Naive B cell (primary cell): ENCODE results near the gene ASCL4. TPM values are rescaled to one million over a fixed set of nuclear protein-coding genes. Genes with fewer than 3 reads are reported as not detected.

Experiments used
- ATAC-seq, 2 donors: fragments of 150-1000 bp; cut with Tn5 transposase; 2 replicates each; pipeline ENCODE4 v1.10.0; 2021; ENCODE audit warnings: low read depth in 2 of 2, mild to moderate bottlenecking in 2 of 2, moderate library complexity in 2 of 2
- DNase-seq: peaks from one replicate; pipeline ENCODE4 v3.0.0; 2022
- H3K27ac Mint-ChIP-seq, 6 donors: one replicate each; pipeline ENCODE4 v1.8.0; 2020 to 2022; ENCODE audit warnings: mild to moderate bottlenecking in 6 of 6, mixed read lengths in 6 of 6, moderate library complexity in 5 of 6, inconsistent platforms in 2 of 6
- H3K27me3 Mint-ChIP-seq, 3 donors: one replicate each; pipeline ENCODE4 v1.8.0; 2021 to 2022; ENCODE audit warnings: mixed read lengths in 3 of 3, mild to moderate bottlenecking in 1 of 3
- H3K36me3 Mint-ChIP-seq, 2 donors: one replicate each; pipeline ENCODE4 v1.8.0; 2020 to 2022; ENCODE audit warnings: mixed read lengths in 2 of 2, inconsistent platforms in 1 of 2, mild to moderate bottlenecking in 1 of 2
- H3K4me1 Mint-ChIP-seq, 3 donors: one replicate each; pipeline ENCODE4 v1.8.0; 2020 to 2022; ENCODE audit warnings: mixed read lengths in 3 of 3, inconsistent platforms in 1 of 3, mild to moderate bottlenecking in 1 of 3, moderate library complexity in 1 of 3
- H3K4me3 Mint-ChIP-seq, 8 donors: one replicate each; pipeline ENCODE4 v1.8.0; 2020 to 2022; ENCODE audit warnings: mild to moderate bottlenecking in 8 of 8, mixed read lengths in 8 of 8, moderate library complexity in 8 of 8, inconsistent platforms in 2 of 8
- H3K9me3 Mint-ChIP-seq, 7 donors: one replicate each; pipeline ENCODE4 v1.8.0; 2020 to 2022; ENCODE audit warnings: mixed read lengths in 7 of 7, mild to moderate bottlenecking in 5 of 7, inconsistent platforms in 2 of 7, moderate library complexity in 1 of 7
- polyA plus RNA-seq, 6 donors: library from polyadenylated mRNA; unstranded; fragments of 300-500 nt; fragmentation: Illumina TruSeq; gene quantifications; one replicate each; pipeline ENCODE4 v1.2.3, GENCODE V29; 2021; ENCODE audit warnings: low read depth in 6 of 6

Gene ASCL4
- polyA plus RNA-seq, 6 donors from 2014 or later = not detected

DNA sequence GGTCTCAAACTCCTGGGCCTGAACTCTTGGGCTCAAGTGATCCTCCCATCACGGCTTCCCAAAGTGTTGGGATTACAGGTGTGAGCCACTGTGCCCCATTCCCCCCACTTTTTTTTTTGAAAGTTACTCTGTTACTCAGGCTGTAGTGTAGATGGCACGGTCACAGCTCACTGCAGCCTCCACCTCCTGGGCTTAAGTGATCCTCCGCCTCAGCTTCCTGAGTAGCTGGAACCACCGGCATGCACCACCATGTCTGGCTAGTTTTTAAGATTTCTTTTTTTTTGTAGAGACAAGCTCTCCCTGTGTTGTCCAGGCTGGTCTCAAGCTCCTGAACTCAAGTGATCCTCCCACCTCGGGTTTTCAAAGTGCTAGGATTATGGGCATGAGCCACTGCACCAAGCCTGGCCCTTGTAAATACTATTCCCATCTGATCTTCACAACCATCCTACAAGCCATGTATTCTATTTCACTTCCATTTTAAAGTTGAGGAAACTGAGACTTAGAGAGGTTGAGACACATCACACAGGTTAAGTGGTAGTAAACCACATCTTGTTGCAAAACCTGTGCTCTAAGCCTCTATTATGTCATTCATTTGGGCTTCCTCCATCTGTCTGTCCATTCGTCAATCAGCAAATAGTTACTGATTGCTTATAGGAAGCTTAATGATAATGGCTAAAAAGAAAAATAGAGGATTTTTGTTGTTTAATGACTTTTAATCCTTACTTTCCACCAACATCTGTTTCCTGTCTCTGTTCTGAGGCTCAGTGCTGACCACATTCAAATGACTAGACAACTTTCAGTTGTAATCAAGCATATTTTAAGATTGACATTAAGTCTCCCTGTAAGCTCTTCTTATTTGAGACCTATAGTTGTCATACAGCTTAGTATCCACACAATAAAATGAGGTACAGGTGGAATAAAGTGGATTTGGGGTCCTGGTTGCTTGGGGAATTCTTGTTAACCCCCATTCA, 9.2 kb downstream of the ASCL4 start:
- H3K9me3 Mint-ChIP-seq = no peaks in the 10 kb centered on the region

DNA sequence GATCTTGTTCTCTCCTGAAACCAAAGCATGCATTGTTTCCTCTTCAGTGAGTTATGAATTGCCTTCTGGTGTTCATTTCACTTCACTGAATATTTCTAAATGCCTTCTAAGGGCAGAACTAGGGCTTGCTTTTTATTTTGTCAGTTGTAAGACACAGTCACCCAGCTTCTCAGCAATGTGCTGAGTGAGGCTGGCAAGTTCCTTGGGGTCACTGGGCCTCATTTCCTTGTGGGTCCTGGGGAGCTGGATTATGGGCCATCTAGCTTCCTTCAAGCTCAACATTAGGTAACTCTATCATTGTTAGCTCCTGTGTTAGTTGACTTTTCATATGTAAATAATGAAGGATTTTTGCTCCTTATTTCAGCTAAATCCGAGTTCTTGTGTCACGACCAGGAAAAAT, 13.8 kb downstream of the ASCL4 start:
- H3K9me3 Mint-ChIP-seq = peaks cover 0 to 16% (median 11%) of the 10 kb centered on the region in 7 donors
- peaks cover 15 to 20% (median 17%) of the 10 kb centered on the region in 3 donors for H3K27me3 Mint-ChIP-seq
- H3K4me3 Mint-ChIP-seq = no peak overlapping the region
- H3K27ac Mint-ChIP-seq = no peak overlapping the region
- DNase-seq = no peak
- ATAC-seq = no peak
- H3K36me3 Mint-ChIP-seq = peaks cover 0 to 10% of the 10 kb centered on the region in 2 donors
- peaks cover 0 to 5% (median 0%) of the 10 kb centered on the region in 3 donors for H3K4me1 Mint-ChIP-seq

More for the DNA sequence above, 9.2 kb downstream of the ASCL4 start:
- no peaks in the 10 kb centered on the region for H3K36me3 Mint-ChIP-seq
- H3K27me3 Mint-ChIP-seq = peaks cover 9 to 23% (median 20%) of the 10 kb centered on the region in 3 donors
- peak overlapping the region in 2 of 6 donors; percentile 43 to 57 for H3K27ac Mint-ChIP-seq
- peaks cover 16 to 25% (median 18%) of the 10 kb centered on the region in 3 donors for H3K4me1 Mint-ChIP-seq
- DNase-seq (no peak), ATAC-seq (no peak)
- H3K4me3 Mint-ChIP-seq = peak overlapping the region in 1 of 8 donors; percentile 49

DNA sequence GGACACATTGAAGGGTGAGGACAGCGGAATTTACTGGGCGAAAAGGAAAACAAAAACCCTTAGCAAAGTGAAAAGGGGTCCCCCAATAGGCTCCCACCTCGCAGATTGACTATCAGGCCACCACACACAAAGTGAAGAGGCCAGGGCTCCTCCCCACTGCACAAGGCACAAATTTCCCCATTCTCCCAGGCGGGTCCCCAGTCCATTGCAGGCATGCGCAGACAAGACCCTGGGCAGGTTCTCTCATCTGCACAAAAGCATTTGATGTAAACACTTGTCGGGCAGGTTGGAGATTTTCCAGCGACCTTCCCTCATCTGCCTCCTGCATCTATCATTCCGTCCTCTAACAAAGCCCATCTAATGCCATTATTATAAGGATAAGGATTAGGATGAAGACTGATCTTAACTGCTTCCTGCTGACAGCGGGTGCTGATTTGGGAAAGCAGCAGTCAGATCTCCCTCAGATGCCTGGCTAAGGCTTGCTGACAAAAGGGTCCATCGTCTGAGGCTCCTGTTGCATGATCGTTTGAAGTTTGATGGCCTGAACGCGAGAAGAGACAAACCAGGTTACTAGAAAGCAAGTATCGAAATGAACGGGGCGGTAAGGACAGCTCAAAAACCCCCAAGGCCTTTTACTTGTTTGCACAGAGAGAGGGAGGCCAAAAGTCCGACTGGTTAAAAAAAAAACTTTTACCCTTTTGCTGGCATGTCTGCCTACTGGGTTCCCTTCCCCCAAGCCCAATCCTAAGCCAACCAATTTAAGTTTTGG, 14.4 kb downstream of the ASCL4 start:
- H3K4me1 Mint-ChIP-seq = no peaks in the 10 kb centered on the region
- peaks cover 0 to 10% of the 10 kb centered on the region in 2 donors for H3K36me3 Mint-ChIP-seq
- DNase-seq = no peak
- H3K4me3 Mint-ChIP-seq = peak overlapping the region in 1 of 8 donors; percentile 60
- no peak for ATAC-seq
- H3K27ac Mint-ChIP-seq = no peak overlapping the region
- H3K27me3 Mint-ChIP-seq = peaks cover 16 to 21% (median 19%) of the 10 kb centered on the region in 3 donors
- H3K9me3 Mint-ChIP-seq = peaks cover 0 to 19% (median 11%) of the 10 kb centered on the region in 7 donors

DNA sequence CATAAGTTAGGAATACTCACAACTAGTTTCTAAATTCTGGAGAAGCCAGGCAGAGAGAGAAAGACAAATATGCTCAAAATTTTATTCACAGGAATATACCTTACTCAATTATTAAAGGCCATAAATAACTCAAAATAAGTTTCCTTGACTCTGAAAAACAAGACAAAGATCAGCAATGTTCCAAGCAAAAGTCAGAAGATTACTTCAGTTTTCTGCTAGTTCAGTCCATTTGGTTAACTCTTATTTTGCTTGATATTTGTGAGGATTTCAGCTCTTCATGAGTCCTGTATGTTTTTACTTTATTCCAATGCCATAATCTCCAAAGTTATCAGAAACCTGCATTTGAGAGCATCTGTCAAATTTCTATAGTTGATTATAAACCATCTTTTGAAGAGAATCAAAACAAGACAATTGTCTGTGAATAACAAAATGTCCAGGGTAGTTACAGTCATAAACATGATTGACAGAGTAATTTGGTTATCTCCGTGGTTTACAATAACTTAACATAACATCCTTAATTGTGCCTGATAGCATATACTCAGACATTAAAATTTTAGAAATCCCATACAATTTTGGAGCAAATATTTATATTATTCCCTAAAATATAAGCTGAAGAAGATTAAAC, 17.1 kb downstream of the ASCL4 start:
- DNase-seq = no peak

DNA sequence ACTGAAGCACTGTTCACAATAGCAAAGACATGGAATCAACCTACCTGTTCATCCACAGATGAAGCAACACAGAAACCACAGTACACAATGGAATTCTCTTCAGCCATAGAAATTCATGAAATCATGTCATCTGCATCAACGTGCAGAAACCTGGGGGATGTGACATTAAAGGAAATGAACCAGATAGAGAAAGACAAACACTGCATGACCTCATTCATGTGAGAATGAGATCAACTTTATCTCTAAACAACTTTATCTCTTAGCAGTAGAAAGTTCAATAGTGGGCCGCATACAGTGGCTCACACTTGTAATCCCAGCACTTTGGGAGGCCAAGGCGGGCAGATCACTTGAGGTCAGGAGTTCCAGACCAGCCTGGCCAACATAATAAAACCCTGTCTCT, 19.9 kb downstream of the ASCL4 start:
- Mint-ChIP-seq H3K4me1 (no peaks in the 10 kb centered on the region), H3K27ac (no peak overlapping the region), H3K36me3 (peaks cover 0 to 10% of the 10 kb centered on the region in 2 donors), H3K27me3 (peaks cover 19 to 48% (median 27%) of the 10 kb centered on the region in 3 donors), H3K4me3 (no peak overlapping the region), H3K9me3 (peaks cover 0 to 19% (median 11%) of the 10 kb centered on the region in 7 donors)
- DNase-seq = no peak
- no peak for ATAC-seq

More for the DNA sequence above, 17.1 kb downstream of the ASCL4 start:
- Mint-ChIP-seq H3K36me3 (peaks cover 0 to 10% of the 10 kb centered on the region in 2 donors), H3K4me3 (no peak overlapping the region), H3K27me3 (peaks cover 19 to 43% (median 37%) of the 10 kb centered on the region in 3 donors), H3K27ac (no peak overlapping the region), H3K4me1 (no peaks in the 10 kb centered on the region), H3K9me3 (peaks cover 0 to 19% (median 11%) of the 10 kb centered on the region in 7 donors)
- no peak for ATAC-seq

DNA sequence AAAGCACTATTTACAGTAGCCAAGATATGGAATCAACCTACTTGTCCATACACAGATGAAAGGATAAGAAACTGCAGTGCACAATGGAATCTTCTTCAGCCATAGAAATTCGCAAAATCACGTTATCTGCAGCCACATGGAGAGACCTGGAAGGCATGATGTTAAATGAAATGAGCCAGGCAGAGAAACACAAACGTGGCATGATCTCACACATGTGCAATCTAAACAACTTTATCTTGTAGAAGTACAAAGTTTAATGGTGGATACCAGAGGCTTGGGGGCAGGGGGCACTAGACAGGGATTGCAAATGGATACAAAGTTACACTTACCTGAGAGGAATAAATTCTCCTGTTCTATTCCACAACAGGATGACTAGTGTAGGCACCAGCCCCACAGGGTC, 24.1 kb downstream of the ASCL4 start:
- Mint-ChIP-seq H3K27me3 (peaks cover 13 to 40% (median 25%) of the 10 kb centered on the region in 3 donors), H3K27ac (no peak overlapping the region), H3K4me3 (no peak overlapping the region), H3K9me3 (peaks cover 0 to under 1% (median 0%) of the 10 kb centered on the region in 7 donors), H3K4me1 (peaks cover 0 to 9% (median 0%) of the 10 kb centered on the region in 3 donors), H3K36me3 (no peaks in the 10 kb centered on the region)
- DNase-seq (no peak), ATAC-seq (no peak)

DNA sequence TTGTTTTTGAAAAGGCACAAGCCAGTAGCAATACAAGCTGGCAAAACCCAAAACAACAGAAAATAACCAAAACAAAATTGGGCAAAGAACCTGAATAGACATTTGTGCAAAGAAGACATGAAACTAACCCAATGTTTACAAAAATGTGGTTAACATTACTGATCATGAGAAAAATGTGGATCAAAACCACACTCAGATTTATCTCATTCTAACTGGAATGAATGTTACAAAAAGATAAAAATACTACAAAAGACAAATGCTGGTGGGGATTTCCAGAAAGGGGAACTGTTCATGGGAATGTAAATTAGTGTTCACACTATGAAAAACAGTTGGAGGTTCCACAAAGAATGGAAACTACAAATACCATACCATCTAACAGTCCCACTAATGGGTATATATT, 26.6 kb downstream of the ASCL4 start:
- peaks cover 4 to 17% (median 8%) of the 10 kb centered on the region in 3 donors for H3K27me3 Mint-ChIP-seq
- no peaks in the 10 kb centered on the region for H3K36me3 Mint-ChIP-seq
- no peak for DNase-seq
- peaks cover 0 to 9% (median 0%) of the 10 kb centered on the region in 3 donors for H3K4me1 Mint-ChIP-seq
- no peak overlapping the region for H3K4me3 Mint-ChIP-seq
- H3K9me3 Mint-ChIP-seq = no peaks in the 10 kb centered on the region
- no peak overlapping the region for H3K27ac Mint-ChIP-seq
- ATAC-seq = no peak

DNA sequence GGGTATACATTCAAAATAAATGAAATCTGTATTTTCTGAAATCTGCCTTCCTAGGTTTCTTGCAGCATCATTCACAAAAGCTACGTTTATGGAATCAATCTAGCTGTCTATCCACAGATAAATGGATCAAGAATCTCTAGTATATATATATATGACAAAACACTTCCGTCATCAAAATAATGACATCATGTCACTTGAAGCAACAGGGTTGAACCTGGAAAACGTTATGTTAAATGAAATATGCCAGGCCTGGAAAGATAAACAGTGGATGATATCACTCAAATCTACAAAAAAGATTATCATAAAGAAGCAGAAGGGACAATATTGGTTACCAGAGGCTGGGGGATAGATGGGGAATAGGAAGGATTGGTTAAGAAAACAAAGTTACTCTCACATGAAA, 28.6 kb downstream of the ASCL4 start:
- Mint-ChIP-seq H3K9me3 (no peaks in the 10 kb centered on the region), H3K27ac (no peak overlapping the region), H3K4me3 (no peak overlapping the region), H3K36me3 (no peaks in the 10 kb centered on the region), H3K4me1 (peaks cover 0 to 9% (median 0%) of the 10 kb centered on the region in 3 donors), H3K27me3 (peaks cover 4 to 18% (median 8%) of the 10 kb centered on the region in 3 donors)
- ATAC-seq (no peak), DNase-seq (no peak)

DNA sequence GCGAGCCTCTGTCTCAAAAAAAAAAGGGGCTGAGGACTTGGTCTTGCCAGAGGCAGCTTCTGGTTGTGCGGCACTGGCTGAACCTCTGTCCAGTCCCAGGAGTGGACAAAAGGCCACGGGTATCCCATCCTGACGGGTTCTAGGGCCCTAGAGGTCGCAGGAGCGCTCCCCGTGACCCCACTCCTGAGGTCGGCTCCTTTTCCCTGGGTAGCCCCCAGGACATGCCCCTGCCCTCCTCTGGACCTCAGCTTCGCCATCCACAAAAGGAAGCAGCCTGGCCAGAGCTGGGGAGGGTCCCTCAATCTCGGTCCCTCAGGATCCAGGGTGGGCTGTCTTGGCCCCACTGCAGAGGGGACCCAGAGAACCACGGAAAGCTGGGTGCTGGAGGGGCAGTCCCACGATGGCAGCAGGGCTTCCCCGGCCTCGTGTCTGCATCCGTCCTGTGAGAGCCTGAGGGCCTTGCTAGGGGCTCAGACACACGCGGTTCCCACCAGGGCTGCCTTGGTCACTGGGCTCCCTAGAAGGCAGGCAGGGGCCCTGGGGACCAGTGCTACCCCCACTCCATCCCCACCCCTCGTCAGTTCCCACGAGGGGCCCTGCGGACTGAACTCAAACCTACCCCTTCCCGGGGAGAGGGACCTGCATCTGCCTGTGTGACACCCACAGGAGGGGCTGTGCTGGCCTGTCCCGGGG, 31.1 kb downstream of the ASCL4 start:
- Mint-ChIP-seq H3K4me1 (peaks cover 0 to 6% (median 0%) of the 10 kb centered on the region in 3 donors), H3K27me3 (peaks cover 18 to 33% (median 23%) of the 10 kb centered on the region in 3 donors), H3K36me3 (no peaks in the 10 kb centered on the region), H3K4me3 (no peak overlapping the region), H3K27ac (no peak overlapping the region), H3K9me3 (no peaks in the 10 kb centered on the region)
- no peak for ATAC-seq
- no peak for DNase-seq

DNA sequence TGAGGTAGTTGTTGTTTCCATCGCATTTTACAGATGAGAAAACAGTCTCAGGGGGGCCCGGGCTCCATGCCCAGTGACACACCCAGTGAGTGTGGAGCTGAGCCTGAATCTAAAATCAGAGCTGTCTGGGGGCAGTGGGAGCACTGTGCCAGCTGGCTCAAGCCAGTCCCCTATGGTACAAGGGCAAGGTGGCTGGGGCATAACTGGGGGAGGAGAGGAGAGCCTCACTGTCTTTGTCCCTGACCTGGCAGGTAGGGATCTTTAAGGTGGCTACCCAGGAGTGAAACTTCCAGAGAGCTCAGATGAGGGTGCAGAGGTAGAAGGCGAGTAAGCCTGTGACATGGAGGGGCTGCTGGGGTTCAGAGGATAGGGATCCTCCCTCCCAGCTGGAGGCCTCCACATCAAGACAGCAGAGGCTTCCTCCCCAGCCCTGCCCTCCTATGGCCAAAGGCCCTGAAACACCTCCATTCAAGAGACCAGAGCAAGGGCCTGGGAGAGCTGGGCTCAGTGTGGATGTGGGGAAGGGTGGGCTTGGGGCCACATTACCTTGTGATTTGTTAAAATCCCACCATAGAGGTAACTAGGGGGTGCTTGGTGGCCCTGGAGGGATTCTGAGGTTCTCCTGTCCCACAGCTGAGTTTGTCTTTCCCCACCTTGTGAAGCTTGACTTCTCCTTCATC, 33.1 kb downstream of the ASCL4 start:
- Mint-ChIP-seq H3K4me1 (no peaks in the 10 kb centered on the region), H3K36me3 (no peaks in the 10 kb centered on the region), H3K4me3 (peak overlapping the region in 1 of 8 donors; percentile 56), H3K27me3 (peaks cover 15 to 25% (median 20%) of the 10 kb centered on the region in 3 donors), H3K9me3 (no peaks in the 10 kb centered on the region), H3K27ac (peak overlapping the region in 2 of 6 donors; percentile 22 to 61)
- no peak for DNase-seq
- no peak for ATAC-seq

DNA sequence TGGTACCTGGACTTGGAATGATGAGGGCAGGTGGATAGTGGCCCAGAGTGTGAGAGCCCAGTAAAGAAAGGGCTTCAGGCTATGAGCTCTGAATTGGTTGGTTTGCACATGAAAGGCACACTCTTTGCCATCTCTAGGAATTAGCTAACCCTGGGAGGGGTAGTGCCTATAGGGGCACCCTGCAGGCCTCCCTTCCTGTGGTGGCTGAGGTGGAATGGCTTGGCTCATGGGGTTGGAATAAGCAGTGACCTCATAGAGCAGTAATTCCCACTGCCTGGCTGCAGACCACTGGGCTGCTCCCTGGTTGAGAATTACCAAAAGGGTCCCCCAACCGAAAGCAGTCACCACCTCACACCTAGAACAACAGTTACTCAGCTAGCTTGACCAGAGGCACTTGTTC, 42.7 kb downstream of the ASCL4 start:
- H3K27me3 Mint-ChIP-seq = peaks cover 2 to 33% (median 8%) of the 10 kb centered on the region in 3 donors
- H3K36me3 Mint-ChIP-seq = peaks cover 4 to 23% of the 10 kb centered on the region in 2 donors
- no peaks in the 10 kb centered on the region for H3K4me1 Mint-ChIP-seq
- DNase-seq = no peak
- no peak overlapping the region for H3K27ac Mint-ChIP-seq
- H3K4me3 Mint-ChIP-seq = no peak overlapping the region
- H3K9me3 Mint-ChIP-seq = peaks cover 17 to 47% (median 30%) of the 10 kb centered on the region in 7 donors
- no peak for ATAC-seq

DNA sequence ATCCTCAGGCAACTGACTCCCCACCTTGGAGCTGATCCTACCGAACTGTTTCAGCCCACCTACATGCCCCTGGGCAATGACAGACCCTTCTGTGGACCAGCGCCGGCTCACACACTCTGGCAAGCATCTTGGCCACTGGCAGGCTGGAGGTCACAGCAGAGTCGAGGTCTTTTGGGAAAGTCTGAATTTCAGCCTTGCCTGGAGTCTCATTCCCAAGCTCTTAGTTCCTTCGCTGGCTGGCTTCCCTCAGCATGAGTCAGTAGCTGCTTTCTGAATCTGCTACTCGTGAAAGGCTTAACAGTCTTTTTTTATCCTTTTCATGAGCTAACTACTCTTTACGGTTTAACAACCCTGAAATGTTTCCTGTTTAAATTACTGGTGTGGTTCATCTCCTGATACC, 44.5 kb downstream of the ASCL4 start:
- peaks cover 17 to 65% (median 30%) of the 10 kb centered on the region in 7 donors for H3K9me3 Mint-ChIP-seq
- H3K27me3 Mint-ChIP-seq = peaks cover 9 to 49% (median 12%) of the 10 kb centered on the region in 3 donors
- no peaks in the 10 kb centered on the region for H3K4me1 Mint-ChIP-seq
- H3K4me3 Mint-ChIP-seq = no peak overlapping the region
- H3K27ac Mint-ChIP-seq = no peak overlapping the region
- peaks cover 4 to 23% of the 10 kb centered on the region in 2 donors for H3K36me3 Mint-ChIP-seq
- ATAC-seq (no peak), DNase-seq (no peak)
